GM12878 (cell line): ENCODE results near the gene GRIA2.

Experiments used
- CEBPB ChIP-seq, 2 experiments: fragments of 150-350 bp in 1 of 2; IDR thresholded peaks; 2 replicates each; pipeline ENCODE4 v1.6.1; 2012 to 2014; ENCODE audit warnings: low read depth in 2 of 2, low read length in 2 of 2, borderline replicate concordance in 1 of 2, inconsistent platforms in 1 of 2
- FOS ChIP-seq: IDR thresholded peaks from 3 replicates; pipeline ENCODE4 v1.6.1; 2011; ENCODE audit warnings: borderline replicate concordance; ENCODE audit not compliant: insufficient read length; ENCODE audit errors: extremely low read depth
- HCFC1 ChIP-seq: fragments of 150-350 bp; IDR thresholded peaks from 2 replicates; pipeline ENCODE4 v1.6.1; 2014; ENCODE audit warnings: low read length
- MEF2A ChIP-seq: IDR thresholded peaks from 2 replicates; pipeline ENCODE4 v1.6.1; 2011; ENCODE audit warnings: low read depth, mild to moderate bottlenecking, low read length, moderate library complexity; ENCODE audit not compliant: insufficient read depth
- POLR2A ChIP-seq: IDR thresholded peaks from 2 replicates; pipeline ENCODE4 v1.6.1; 2011; ENCODE audit warnings: low read depth, mild to moderate bottlenecking, low read length
- POLR2AphosphoS2 ChIP-seq: IDR thresholded peaks from 2 replicates; pipeline ENCODE4 v1.6.1; 2011; ENCODE audit warnings: low read depth, mild to moderate bottlenecking, low read length, improper control_type of control experiment, moderate library complexity
- POLR2AphosphoS5 ChIP-seq: IDR thresholded peaks from 2 replicates; pipeline ENCODE4 v1.6.1; 2011; ENCODE audit warnings: mild to moderate bottlenecking, low read length, inconsistent platforms
- RFX5 ChIP-seq: IDR thresholded peaks from 2 replicates; pipeline ENCODE4 v1.6.1; 2011; ENCODE audit warnings: low read depth, low read length, improper control_type of control experiment
- SIN3A ChIP-seq: IDR thresholded peaks from 2 replicates; pipeline ENCODE4 v1.6.1; 2012; ENCODE audit warnings: low read depth, low read length, improper control_type of control experiment
- SREBF2 ChIP-seq: IDR thresholded peaks from 2 replicates; pipeline ENCODE4 v1.6.1; 2012; ENCODE audit warnings: mild to moderate bottlenecking, low read length
- TF ChIP-seq, protein P1 (sequence below), 3 experiments: IDR thresholded peaks in 2 of 3; conservative IDR thresholded peaks in 1 of 3; 2 replicates each; pipeline ENCODE4 v1.5.1; 2011; ENCODE audit warnings: low read depth in 3 of 3, low read length in 3 of 3, mild to moderate bottlenecking in 3 of 3, control low read depth in 2 of 3, moderate library complexity in 2 of 3, inconsistent platforms in 1 of 3, mixed read lengths in 1 of 3; ENCODE audit not compliant: control insufficient read depth in 2 of 3, insufficient read depth in 1 of 3; ENCODE audit errors: extremely low read depth in 1 of 3
- TF ChIP-seq, protein P2 (sequence below): fragments of 450-650 bp; IDR thresholded peaks from 2 replicates; pipeline ENCODE4 v1.6.1; 2017; ENCODE audit warnings: mild to moderate bottlenecking, low read depth, inconsistent platforms; ENCODE audit not compliant: poor library complexity, severe bottlenecking
- TF ChIP-seq, protein P3 (sequence below): fragments of 450-650 bp; conservative IDR thresholded peaks from 2 replicates; pipeline ENCODE4 v1.6.1; 2017; ENCODE audit warnings: mild to moderate bottlenecking, moderate library complexity

DNA sequence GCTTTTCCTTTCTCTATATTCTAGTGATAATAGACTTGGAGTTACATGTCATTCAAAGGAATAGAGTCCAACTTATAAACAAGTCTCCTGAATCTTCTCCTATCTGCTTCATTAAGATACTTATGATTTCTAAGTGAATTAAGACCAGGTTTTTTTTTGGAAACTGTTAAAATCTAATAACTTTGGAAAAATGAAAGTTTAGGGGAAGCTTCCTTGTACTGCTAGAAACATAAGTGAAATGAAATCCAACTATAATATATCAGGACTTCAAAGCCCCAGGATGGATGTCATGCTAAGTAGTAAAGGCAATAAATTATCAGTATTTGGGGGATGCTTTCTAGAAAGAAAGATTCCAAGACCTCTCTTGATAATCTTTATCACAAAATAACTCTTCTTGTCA is 24.8 kb downstream of the GRIA2 start:
- TF ChIP-seq, protein P1, sequence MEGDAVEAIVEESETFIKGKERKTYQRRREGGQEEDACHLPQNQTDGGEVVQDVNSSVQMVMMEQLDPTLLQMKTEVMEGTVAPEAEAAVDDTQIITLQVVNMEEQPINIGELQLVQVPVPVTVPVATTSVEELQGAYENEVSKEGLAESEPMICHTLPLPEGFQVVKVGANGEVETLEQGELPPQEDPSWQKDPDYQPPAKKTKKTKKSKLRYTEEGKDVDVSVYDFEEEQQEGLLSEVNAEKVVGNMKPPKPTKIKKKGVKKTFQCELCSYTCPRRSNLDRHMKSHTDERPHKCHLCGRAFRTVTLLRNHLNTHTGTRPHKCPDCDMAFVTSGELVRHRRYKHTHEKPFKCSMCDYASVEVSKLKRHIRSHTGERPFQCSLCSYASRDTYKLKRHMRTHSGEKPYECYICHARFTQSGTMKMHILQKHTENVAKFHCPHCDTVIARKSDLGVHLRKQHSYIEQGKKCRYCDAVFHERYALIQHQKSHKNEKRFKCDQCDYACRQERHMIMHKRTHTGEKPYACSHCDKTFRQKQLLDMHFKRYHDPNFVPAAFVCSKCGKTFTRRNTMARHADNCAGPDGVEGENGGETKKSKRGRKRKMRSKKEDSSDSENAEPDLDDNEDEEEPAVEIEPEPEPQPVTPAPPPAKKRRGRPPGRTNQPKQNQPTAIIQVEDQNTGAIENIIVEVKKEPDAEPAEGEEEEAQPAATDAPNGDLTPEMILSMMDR (IDR thresholded peaks at IDR 0.05 in 2 of 3, conservative IDR thresholded peaks at IDR 0.05 in 1 of 3; ENCODE audit: control insufficient read depth in 2 of 3, extremely low read depth in 1 of 3, insufficient read depth in 1 of 3, low read depth in 3 of 3, low read length in 3 of 3) = no peak
- TF ChIP-seq, protein P2, sequence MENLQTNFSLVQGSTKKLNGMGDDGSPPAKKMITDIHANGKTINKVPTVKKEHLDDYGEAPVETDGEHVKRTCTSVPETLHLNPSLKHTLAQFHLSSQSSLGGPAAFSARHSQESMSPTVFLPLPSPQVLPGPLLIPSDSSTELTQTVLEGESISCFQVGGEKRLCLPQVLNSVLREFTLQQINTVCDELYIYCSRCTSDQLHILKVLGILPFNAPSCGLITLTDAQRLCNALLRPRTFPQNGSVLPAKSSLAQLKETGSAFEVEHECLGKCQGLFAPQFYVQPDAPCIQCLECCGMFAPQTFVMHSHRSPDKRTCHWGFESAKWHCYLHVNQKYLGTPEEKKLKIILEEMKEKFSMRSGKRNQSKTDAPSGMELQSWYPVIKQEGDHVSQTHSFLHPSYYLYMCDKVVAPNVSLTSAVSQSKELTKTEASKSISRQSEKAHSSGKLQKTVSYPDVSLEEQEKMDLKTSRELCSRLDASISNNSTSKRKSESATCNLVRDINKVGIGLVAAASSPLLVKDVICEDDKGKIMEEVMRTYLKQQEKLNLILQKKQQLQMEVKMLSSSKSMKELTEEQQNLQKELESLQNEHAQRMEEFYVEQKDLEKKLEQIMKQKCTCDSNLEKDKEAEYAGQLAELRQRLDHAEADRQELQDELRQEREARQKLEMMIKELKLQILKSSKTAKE = no peak
- no peak for TF ChIP-seq SIN3A
- no peak for TF ChIP-seq POLR2AphosphoS5
- no peak for TF ChIP-seq RFX5
- TF ChIP-seq POLR2A = no peak
- TF ChIP-seq FOS = no peak
- TF ChIP-seq SREBF2 = no peak
- TF ChIP-seq MEF2A = no peak
- no peak for TF ChIP-seq POLR2AphosphoS2
- no peak for TF ChIP-seq HCFC1
- TF ChIP-seq, protein P3, sequence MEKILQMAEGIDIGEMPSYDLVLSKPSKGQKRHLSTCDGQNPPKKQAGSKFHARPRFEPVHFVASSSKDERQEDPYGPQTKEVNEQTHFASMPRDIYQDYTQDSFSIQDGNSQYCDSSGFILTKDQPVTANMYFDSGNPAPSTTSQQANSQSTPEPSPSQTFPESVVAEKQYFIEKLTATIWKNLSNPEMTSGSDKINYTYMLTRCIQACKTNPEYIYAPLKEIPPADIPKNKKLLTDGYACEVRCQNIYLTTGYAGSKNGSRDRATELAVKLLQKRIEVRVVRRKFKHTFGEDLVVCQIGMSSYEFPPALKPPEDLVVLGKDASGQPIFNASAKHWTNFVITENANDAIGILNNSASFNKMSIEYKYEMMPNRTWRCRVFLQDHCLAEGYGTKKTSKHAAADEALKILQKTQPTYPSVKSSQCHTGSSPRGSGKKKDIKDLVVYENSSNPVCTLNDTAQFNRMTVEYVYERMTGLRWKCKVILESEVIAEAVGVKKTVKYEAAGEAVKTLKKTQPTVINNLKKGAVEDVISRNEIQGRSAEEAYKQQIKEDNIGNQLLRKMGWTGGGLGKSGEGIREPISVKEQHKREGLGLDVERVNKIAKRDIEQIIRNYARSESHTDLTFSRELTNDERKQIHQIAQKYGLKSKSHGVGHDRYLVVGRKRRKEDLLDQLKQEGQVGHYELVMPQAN = no peak
- TF ChIP-seq CEBPB (IDR thresholded peaks at IDR 0.05; ENCODE audit: borderline replicate concordance in 1 of 2, low read depth in 2 of 2, low read length in 2 of 2) = no peak
